Endothelial cell of umbilical vein (primary cell): ENCODE measurements around the gene SCIMP.
"Not testable (repeated sequence)": the region's sequence is repeated elsewhere in the genome, so short reads cannot be mapped to it uniquely, and the experiment has no call there.

Experiments
- EZH2 ChIP-seq: IDR thresholded peaks from 2 replicates; pipeline ENCODE4 v1.6.1; 2012; ENCODE audit warnings: borderline replicate concordance, low read depth, mild to moderate bottlenecking, moderate library complexity, low read length, inconsistent platforms; ENCODE audit not compliant: severe bottlenecking
- FOS ChIP-seq: IDR thresholded peaks from 2 replicates; pipeline ENCODE4 v1.6.1; 2011; ENCODE audit warnings: mild to moderate bottlenecking, low read length, moderate library complexity, borderline replicate concordance; ENCODE audit not compliant: insufficient read depth
- JUN ChIP-seq: IDR thresholded peaks from 2 replicates; pipeline ENCODE4 v1.6.1; 2011; ENCODE audit warnings: borderline replicate concordance, low read depth; ENCODE audit not compliant: insufficient read length, insufficient read depth
- MYC ChIP-seq: IDR thresholded peaks from one replicate; pipeline ENCODE4 v1.6.1; 2011; ENCODE audit warnings: mild to moderate bottlenecking, low read depth, low read length
- POLR2A ChIP-seq: IDR thresholded peaks from 2 replicates; pipeline ENCODE4 v1.6.1; 2012; ENCODE audit warnings: low read depth, mild to moderate bottlenecking, control low read depth, low read length
- POLR2AphosphoS5 ChIP-seq: IDR thresholded peaks from 2 replicates; pipeline ENCODE4 v1.6.1; 2012; ENCODE audit warnings: low read depth, mild to moderate bottlenecking, control low read depth, low read length, moderate library complexity; ENCODE audit not compliant: insufficient read depth
- TF ChIP-seq, protein P1 (sequence below), 2 donors: IDR thresholded peaks; 1 replicate in 1 of 2; 2 replicates in 1 of 2; pipeline ENCODE4 v1.5.1; 2011; ENCODE audit warnings: low read length in 2 of 2, mild to moderate bottlenecking in 2 of 2, moderate library complexity in 2 of 2, control low read depth in 1 of 2, inconsistent platforms in 1 of 2, low read depth in 1 of 2; ENCODE audit not compliant: insufficient read depth in 1 of 2; ENCODE audit errors: extremely low read depth in 1 of 2
- TF ChIP-seq, protein P2 (sequence below): IDR thresholded peaks from 2 replicates; pipeline ENCODE4 v1.6.1; 2011; ENCODE audit not compliant: insufficient read depth, insufficient read length

DNA sequence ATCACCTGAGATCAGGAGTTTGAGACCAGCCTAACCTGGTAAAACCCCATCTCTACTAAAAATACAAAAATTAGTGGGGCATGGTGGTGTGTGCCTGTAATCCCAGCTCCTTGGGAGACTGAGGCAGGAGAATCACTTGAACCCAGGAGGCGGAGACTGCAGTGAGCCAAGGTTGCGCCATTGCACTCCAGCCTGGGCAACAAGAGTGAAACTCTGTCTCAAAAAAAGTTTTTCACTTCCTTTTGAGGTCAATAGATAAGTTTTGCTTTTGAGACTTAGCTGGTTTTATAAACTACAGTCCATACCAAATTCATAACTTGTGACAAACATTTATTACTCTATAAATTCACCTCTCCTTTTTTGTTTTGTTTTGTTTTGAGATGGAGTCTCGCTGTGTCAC lies 72.9 kb downstream of the SCIMP start:
- TF ChIP-seq, protein P1, sequence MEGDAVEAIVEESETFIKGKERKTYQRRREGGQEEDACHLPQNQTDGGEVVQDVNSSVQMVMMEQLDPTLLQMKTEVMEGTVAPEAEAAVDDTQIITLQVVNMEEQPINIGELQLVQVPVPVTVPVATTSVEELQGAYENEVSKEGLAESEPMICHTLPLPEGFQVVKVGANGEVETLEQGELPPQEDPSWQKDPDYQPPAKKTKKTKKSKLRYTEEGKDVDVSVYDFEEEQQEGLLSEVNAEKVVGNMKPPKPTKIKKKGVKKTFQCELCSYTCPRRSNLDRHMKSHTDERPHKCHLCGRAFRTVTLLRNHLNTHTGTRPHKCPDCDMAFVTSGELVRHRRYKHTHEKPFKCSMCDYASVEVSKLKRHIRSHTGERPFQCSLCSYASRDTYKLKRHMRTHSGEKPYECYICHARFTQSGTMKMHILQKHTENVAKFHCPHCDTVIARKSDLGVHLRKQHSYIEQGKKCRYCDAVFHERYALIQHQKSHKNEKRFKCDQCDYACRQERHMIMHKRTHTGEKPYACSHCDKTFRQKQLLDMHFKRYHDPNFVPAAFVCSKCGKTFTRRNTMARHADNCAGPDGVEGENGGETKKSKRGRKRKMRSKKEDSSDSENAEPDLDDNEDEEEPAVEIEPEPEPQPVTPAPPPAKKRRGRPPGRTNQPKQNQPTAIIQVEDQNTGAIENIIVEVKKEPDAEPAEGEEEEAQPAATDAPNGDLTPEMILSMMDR (IDR thresholded peaks at IDR 0.05; ENCODE audit: extremely low read depth in 1 of 2, insufficient read depth in 1 of 2, low read depth in 1 of 2, low read length in 2 of 2) = not testable (repeated sequence)
- TF ChIP-seq POLR2A, JUN, EZH2, MYC, FOS, POLR2AphosphoS5: not testable (repeated sequence)
- TF ChIP-seq, protein P2, sequence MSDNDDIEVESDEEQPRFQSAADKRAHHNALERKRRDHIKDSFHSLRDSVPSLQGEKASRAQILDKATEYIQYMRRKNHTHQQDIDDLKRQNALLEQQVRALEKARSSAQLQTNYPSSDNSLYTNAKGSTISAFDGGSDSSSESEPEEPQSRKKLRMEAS = not testable (repeated sequence)
